Measurements from ENCODE around the gene TP73.

Gene TP73

DNA sequence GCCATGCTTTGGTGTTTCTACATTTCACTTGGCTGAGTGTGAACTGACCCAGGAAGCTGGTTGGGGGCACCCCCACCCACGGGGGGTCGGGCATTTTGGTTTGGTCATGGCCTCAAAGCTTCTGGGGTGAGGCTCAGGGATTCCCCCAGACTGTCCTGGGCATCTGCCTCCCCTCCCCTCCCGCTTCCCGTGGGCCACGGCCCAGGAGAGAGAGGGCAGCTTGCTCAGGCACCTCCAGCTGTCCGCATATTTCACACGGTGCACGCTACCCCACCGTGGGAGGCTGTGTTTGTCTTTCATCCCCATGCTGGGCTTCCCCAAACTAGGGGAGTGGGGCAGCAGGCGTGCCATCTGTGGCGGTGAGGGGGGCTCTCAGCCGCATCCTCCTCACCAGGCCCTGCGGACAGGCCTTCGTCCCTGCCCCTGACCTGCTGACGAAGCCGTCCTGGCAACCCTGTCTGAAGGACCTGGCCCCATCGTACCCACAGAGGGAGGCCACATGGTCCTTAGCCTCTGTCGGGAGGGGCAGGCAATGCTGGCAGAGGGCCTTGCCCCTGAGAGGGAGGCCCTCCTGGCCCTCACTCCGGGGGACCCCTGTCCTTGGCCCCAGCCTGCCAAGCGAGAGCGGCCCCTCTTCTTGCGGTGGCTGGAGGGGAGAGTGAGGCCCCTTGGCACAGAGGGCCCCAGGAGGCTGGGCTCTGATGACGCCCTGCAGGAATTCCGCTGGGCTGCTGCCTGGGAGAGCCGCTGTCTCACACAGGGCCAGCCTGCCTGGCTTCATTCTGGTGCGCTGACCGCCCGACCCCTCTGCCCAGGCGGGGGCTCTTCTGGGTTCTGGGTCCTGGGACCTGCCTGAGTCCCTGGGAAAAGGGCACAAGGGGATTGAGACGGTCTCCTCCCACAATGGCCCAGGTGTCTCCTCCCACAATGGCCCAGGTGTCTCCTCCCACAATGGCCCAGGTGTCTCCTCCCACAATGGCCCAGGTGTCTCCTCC, 22.1 kb downstream of the TP73 start:
- no peak for DNase-seq

DNA sequence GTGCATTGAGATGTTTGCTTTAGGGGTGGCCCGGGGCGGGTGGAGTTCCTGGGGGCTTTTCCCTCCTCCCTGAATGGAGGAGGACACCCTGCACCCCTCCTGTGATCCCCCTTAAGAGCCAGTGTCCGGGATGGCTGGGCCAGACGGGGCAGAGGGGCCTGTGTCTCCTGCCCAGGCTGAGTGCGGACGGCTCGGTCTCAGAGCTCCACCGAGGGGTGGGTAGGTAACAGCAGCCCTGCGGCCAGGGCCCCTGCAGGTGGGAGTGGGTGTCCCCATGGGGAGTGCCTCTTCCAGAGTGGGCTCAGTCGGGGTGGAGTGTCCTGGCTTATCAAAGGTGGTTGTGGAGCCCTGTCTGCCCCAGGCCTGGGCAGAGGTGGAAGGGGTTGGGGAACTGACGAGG, 23.1 kb downstream of the TP73 start:
- DNase-seq, result no peak

DNA sequence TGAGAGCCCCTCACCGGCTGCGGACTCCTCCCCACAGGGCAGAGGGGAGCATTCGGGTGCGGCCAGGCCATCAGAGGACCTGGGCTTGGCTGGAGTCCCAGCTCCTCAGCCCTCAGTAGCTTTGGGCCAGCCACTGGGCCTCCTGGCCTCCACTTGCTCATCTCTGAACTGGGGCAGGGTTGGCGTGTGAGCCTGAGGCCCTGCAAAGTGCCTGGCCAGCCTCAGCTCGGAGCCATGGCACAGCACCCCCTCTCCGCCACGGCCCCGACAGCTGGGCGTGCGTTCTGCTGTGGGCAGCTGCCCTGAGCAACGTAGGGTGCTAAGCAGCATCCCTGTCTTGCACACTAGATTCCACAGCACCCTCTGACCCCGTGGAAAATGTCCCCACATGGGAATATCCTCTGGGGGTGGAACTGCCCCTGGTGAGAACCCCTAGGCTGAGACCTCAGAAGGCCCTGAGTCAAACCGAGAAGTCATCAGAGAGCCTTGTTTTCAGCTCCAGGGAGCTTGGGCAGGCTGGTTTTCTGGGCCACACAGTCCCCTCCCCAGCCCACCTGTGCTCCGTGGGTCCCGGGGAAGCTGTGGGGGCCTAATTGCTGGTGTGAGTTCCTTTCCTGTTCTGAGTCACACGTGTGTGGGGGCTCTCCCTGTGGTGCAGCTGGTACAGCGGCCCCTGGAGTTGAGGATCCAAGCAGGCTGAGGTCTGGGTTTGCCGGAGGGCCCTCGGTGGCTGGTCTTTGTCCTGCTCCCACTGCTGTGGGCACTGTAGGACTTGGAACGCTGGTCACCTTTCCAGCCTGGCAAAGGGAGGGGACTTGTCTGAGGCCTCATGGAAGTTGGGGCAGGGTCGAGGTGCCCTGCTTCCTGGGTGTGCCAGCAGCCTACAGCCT, 24.5 kb downstream of the TP73 start:
- DNase-seq, result no peak

DNA sequence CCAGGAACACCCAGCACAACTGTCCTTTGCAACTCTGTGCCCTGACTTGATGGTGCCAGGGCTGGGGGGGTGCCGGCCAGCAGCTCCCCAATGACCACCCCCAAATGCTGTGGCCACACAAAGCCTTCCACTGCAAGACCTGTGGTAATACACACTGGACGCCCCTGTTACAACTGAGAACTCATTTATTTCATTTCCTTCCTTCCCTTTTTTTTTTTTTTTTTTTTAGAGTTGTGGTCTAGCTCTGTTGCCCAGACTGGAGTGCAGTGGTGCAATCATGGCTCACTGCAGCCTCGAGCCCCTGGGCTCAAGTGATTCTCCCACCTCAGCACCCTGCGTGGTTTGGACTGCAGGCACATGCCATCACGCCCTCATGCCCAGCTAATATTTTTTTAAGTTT, 25.2 kb downstream of the TP73 start:
- no peak for DNase-seq

DNA sequence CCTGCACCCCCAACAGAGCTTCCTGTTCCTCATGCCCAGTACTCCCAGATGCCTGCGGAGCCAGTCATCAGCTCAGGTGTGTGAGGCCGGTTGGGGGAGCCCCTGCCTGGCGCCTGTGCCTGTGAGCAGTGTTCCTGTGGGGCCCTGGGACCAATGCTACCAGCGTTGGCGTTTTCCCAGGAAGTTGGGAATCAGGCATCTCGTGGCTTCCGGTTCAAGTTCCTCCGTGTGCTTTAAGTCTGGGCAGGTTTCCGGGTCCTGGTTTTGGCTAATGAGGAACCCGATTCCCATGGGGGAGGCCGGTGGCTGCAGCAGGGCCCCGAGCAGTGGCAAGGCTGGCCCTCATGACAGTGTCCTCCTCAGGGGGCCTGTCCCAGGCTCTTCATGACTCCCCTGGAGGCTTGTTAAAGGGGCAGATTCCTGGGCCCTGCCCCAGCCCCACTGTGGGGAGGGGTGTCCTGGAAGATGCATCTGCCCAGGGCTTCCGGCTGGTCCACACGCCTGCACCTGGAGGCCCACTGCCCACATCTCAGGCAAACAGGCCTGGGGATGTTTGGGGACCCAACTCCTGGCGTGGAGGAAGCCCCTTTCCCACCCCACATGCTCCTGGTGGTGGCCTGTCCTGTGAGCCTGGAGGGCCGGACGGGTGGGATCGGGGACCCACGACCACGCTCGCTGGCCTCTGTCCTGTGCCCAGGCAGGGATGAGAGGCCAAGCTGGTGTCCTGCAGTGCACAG, 26.2 kb downstream of the TP73 start:
- no peak for DNase-seq

DNA sequence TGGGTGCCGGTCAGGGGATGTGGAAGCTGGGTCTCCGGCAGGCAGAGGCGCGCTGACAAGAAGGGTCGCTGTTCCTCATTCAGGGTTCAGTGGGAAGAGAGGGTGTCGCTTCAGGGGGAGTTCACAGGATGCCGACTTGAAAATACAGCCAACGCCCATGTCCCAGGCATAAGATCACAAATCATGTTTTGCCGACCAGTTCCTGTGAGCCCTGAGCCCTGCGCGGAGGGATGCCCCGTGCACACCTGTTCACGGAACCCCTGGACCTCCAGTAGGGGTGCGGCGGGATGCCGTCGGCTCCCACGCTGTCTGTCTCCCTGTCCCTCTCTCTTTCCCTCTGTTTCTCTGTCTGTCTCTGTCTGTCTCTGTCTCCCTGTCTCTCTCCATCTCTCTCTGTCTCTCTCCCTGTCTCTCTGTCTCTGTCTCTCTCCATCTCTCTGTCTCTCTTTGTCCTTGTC, 26.8 kb downstream of the TP73 start:
- DNase-seq, result no peak

DNA sequence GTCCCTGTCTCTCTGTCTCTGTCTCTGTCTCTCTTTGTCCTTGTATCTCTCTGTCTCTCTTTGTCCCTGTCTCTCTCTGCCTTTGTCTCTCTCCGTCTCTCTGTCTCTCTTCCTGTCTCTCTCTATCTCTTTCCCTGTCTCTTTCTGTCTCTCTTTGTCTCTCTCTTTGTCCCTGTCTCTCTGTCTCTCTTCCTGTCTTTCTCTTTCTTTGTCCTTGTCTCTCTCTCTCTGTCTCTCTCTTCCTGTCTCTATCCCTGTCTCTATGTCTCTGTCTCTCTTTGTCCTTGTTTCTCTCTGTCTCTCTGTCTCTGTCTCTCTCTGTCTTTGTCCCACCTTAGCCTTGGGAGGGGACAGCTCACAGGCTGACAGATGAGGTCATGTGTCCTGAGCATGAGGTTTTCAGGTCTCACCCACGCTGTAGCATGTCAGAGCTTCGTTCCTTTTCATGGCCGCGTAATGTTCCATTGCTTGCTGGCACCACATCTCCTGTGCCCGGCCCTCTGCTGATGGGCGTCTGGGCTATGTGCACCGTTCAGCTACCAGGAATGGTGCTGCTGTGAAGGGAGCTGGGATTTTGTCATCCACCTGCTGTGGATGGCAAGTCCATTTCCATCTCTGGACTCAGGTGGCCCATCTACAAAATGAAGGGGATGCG, 27.6 kb downstream of the TP73 start:
- DNase-seq, result no peak

DNA sequence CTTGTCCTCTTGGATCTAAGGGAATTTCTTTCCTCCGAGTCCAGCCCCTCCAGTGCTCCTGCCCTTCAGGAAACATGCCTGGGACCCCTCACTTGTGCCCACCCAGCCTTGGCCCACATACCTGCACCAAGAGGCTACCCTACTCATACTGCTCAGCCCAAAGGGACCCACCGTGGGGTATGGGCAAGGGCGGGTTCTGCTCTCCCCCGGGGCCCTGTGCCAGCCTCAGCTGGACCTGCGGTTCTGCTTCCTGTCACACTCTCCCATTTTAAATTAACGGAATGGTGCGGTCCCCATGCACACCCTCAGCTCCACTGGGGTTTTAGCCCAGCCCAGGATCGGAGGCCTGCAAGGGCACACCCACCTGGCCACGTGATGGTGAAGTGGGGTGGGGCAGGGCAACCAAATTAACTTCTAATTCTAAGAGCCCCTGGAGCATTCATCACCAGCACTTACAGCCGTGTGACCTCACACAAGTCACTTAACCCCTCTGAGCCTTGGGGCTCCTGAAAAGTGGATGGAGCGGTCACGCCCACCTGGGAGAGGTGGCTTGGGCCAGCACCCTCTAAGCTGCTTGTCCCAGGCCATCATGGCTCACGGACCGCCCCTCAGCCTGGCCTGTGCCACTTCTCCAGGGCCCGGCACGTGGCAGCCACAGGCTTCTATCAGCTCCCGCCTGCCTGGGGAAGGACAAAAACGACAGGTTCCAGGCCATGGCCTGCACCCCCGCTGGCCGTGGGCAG, 28.3 kb downstream of the TP73 start:
- DNase-seq, result no peak

DNA sequence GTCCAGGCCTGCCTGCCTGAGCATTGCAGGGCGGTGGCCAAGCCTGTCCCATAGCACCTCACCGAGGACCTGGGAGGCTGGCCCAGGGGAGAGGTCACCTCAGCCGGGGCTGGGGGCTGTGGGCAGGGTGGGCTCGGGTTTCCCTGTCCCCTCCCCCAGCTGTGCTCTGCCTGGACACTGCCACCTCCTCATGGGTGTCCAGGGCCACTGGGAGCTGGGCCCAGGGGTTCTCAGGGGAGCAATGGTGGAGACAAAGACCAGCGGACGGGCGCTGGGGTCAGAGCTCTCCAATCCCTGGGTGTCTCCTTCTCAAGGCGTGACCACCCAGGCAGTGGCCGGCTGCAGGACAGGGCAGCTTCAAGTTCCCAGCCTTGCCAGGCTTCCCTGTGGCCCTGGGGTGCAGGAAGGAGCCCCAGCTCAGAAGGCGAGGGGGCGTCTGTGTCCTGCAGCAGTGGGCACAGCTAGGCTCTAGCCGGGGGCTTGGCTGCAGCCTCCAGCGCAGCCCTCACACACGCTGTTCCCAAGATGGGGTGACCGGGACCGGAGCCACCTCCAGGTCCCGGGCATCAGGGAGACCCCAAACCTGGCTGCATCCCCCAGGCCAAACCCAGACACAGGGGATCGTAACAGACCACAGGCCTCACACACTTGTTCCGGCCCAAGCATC, 29.0 kb downstream of the TP73 start:
- no peak for DNase-seq

DNA sequence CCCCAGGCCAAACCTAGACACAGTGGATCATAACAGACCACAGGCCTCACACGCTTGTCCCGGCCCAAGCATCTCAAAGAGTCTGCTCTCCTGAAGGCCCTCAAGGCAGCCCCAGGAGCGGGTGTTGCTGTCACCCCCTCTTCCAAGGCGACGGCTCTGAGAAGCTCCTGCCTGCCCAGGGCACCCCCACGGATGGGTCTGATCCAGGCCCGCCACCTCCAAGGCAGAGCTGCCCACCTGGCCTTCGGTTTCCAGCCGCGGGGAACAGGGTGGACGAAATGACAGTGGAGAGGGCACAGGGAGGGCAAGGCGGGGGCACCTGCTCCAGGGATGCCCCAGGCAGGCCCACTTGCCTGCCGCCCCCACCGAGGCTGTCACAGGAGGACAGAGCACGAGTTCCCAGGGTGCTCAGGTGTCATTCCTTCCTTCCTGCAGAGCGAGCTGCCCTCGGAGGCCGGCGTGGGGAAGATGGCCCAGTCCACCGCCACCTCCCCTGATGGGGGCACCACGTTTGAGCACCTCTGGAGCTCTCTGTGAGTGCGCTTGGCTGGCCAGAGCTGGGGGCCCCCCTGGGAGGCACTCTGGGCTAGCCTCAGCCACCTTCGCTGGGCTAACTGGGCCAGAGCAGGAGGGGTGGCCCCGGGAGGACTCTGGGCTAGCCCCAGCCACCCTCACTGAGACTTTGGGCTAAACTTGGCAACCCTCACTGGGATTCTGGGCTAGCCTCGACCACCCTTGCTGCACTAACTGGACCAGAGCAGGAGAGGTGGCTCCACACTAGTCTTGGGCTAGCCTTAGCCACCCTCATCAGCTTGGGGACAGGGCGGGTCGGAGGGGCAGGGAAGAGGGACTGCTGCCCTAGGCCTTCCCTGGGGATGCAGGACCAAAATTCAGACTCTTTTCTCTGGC, 29.8 kb downstream of the TP73 start:
- no peak for DNase-seq

DNA sequence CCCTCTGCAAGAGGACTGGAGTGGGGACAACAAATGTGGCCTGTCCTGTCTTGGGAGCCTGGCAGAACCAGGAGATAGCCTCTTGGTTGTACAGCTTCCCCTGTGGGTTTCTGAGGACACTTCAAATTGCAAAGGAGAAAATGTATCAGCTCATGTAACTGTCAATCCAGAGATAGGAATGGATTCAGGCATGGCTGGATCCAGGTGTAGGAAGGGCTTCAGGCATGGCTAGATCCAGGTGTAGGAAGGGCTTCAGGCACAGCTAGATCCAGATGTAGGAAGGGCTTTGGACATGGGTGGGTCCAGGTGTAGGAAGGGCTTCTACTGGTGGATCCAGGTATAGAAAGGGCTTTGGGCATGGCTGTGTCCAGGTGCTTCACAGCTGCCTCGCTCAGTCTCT, 30.9 kb downstream of the TP73 start:
- no peak for DNase-seq

DNA sequence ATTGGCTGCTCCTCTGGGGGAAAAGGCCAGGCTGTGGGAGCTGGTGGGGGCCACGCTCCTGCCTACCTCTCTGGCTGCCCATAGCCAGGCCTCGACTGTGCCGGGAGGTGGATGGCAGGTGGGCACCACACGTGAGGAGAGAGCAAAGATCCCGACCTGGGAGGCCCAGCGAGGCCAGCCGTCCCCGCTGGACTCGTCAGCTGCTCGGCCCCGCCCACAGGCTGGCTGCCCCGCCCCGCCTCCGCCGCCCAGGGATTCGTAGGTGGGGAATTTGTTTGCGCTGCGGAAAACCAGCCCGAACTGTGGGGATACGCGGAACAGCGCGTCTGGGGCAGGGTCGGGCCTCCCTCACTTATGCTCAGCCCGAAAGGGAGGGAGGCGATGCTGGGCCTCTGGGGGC, 31.7 kb downstream of the TP73 start:
- no peak for DNase-seq

DNA sequence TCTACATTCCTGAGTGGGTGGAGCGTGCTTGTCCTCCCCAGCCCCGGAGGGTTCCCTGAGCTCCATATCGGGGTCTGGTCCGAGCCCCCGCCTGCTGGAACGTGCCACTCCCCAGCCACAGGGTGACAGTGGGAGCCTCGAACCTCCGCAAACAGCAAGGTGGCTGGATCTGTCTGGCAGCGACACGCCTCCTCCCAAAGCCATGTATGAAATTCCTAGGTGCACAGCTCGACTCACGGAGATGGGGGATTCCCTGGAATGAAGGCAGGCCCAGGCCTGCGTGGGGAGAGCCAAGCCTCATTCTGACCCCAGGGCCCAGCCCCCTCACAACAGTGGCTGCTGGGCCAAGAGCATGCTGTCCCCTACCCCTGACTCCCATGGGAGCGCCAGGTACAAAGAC, 32.9 kb downstream of the TP73 start:
- no peak for DNase-seq

DNA sequence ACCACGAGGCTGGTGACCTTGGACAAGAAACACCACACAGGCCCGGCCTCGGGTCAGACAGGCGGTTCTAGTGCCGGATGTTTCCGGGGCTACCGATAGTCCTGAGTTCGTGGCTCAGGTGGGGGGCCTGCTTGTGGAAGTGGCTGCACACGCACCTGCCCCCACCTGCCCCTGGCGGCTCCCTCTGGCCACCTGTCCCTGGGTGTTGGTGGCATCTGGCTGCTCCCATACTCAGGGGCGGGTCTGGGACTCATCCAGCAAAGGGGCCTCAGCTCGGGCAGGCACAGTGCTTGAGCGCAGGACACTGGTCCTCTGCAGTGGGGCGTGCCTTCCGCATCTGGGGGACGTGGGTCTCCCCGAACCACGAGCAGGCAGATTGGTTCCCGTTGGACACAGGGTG, 33.6 kb downstream of the TP73 start:
- no peak for DNase-seq

DNA sequence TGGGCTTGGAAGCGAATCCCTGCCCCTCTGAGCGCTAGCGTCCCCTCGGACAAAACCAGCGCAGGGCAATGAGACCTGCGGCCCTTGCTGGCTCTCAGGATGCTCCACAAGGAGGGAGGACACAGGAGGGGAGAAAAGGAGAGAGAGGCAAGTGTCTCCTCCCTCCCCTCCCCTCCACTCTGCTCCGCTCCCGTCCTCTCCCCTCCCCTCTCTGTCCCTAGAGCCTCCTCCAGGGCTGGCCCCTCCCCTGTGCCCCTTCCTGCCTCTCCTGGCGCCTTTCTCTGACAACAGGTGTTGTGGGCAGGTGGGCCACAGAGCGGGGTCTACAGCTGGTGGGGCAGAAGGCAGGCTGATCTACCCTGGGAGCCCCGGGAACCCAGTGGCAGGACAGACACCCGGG, 35.2 kb downstream of the TP73 start:
- no peak for DNase-seq

DNA sequence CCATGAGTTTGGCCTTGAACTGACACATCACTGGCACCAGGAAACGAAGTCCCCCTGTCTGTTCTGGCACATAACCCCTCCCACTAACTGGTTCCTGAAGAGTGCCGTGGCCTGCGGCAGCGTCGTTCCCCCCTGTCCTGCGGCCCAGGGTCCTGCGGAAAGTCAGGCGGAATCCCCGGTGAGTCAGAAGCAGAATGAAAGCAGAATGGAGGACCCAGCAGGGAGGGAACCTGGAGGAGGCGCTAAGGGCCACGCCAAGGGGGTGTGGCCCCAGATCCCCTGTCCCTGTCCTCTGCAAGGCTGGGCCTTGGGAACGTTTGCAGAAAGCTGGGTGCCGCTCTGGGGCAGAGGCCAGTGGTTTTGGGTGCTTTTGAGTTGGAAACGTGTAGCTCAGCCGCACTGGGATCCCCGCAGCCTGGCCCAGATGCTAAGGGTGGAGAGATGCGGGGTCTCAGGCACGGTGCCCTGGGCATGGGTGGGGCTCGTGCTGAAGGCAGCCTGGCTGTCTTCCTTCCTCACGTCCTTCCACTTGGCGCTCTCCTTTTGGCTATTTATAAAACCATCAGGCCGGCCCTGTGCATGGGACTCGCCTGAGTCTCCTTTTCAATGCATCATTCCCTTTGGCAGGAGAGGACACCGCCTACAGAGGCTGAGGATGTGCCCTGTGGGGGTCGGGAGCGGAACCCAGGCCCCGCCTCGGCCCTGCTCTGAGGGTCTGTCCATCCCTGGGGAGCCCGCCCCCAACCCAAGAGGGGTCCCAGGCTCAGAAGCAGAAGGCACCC, 36.2 kb downstream of the TP73 start:
- DNase-seq, result no peak

DNA sequence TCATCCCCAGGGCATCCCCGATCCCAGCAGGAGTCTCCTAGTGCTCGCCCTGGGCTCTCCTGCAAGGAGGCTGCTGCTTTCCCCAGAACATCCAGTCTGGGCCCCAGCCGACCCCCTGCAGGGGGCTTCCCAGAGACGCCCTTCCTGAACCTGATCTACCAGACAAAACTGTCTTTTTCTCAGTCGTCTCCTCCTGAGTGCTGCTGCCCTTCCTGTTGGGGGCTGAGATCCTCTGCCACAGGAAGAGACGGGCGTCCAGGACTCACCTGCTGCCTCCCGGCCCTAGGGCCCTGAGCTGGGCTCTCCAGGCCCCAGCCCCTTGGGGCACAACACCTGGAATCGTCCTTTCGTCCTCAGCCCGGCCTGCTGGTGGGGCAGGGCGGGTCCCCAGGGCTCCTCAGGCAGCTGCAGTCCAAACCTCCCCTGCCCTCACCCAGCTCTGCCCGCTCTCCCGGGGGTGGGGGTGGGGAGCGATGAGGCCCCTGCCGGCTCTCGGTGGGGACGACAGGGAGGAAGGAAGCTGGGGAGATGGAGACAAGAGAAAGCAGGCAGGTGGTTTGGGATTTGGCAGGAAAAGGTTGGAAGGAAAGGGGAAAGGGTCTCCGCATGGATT, 36.9 kb downstream of the TP73 start:
- no peak for DNase-seq

DNA sequence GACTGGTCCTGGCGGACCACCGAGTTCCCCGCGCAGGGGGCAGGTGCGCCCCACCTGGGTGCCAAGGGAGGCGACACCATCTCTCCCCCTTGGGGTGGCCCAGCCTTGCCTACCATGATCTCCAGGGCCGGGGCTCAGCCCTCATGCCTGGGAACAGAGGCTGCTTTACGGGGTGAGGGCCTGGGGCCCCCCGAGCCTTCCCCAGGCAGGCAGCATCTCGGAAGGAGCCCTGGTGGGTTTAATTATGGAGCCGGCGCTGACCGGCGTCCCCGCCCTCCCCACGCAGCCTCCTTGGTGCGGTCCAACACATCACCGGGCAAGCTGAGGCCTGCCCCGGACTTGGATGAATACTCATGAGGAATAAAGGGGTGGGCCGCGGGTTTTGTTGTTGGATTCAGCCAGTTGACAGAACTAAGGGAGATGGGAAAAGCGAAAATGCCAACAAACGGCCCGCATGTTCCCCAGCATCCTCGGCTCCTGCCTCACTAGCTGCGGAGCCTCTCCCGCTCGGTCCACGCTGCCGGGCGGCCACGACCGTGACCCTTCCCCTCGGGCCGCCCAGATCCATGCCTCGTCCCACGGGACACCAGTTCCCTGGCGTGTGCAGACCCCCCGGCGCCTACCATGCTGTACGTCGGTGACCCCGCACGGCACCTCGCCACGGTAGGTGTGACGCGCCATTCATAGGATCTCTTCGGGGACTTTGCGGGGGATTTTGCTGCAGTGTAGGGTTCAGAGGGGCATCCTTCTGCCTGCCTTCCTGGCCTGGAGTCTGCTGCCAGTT, 38.2 kb downstream of the TP73 start:
- DNase-seq, result no peak
